MM.1S (cell line): ENCODE measurements around the gene CNTNAP2.

Experiments used
- DNase-seq: peaks from one replicate; pipeline ENCODE4 v3.0.0-alpha.2; 2015
- H2AFZ ChIP-seq: fragments of 300-600 bp; sonication (generic); 2 replicates; pipeline ENCODE4 v1.6.0; 2016; ENCODE audit warnings: antibody characterized with exemption, low read length
- H3F3A ChIP-seq: fragments of 300-600 bp; sonication (generic); 2 replicates; pipeline ENCODE4 v1.6.1; 2016; ENCODE audit warnings: mild to moderate bottlenecking, antibody characterized with exemption, low read length, moderate library complexity, mixed read lengths; ENCODE audit not compliant: insufficient read depth
- H3K27ac ChIP-seq: fragments of 300-600 bp; sonication (generic); 2 replicates; pipeline ENCODE4 v1.5.1; 2016; ENCODE audit warnings: mild to moderate bottlenecking, low read length
- H3K27me3 ChIP-seq: fragments of 300-600 bp; sonication (generic); replicated peaks from 2 replicates; pipeline ENCODE4 v1.6.0; 2016; ENCODE audit warnings: low read length; ENCODE audit not compliant: insufficient read depth
- H3K36me3 ChIP-seq: fragments of 300-600 bp; sonication (generic); replicated peaks from 2 replicates; pipeline ENCODE4 v1.6.1; 2016; ENCODE audit warnings: mild to moderate bottlenecking, low read length, mixed read lengths; ENCODE audit not compliant: insufficient read depth
- H3K4me1 ChIP-seq: fragments of 300-600 bp; sonication (generic); 2 replicates; pipeline ENCODE4 v1.6.1; 2016; ENCODE audit warnings: low read length, mixed read lengths
- H3K4me2 ChIP-seq: fragments of 300-600 bp; sonication (generic); 2 replicates; pipeline ENCODE4 v1.6.0; 2016; ENCODE audit warnings: low read depth, low read length
- H3K4me3 ChIP-seq: fragments of 300-600 bp; sonication (generic); 2 replicates; pipeline ENCODE4 v1.5.1; 2016; ENCODE audit warnings: low read length, mixed read lengths
- H3K79me2 ChIP-seq: fragments of 300-600 bp; sonication (generic); 2 replicates; pipeline ENCODE4 v1.6.1; 2016; ENCODE audit warnings: mixed run types, low read length, mixed read lengths
- H3K9ac ChIP-seq: fragments of 300-600 bp; sonication (generic); 2 replicates; pipeline ENCODE4 v1.6.1; 2016; ENCODE audit warnings: low read length, mixed read lengths
- H3K9me2 ChIP-seq: fragments of 300-600 bp; sonication (generic); replicated peaks from 2 replicates; pipeline ENCODE4 v1.6.1; 2016; ENCODE audit warnings: mild to moderate bottlenecking, low read length, mixed read lengths; ENCODE audit not compliant: insufficient read depth
- H3K9me3 ChIP-seq: fragments of 300-600 bp; sonication (generic); replicated peaks from 2 replicates; pipeline ENCODE4 v1.6.1; 2016; ENCODE audit warnings: mild to moderate bottlenecking, low read length, mixed read lengths; ENCODE audit not compliant: insufficient read depth
- H4K20me1 ChIP-seq: fragments of 300-600 bp; sonication (generic); 2 replicates; pipeline ENCODE4 v1.6.1; 2016; ENCODE audit warnings: mild to moderate bottlenecking, low read length, moderate library complexity, mixed read lengths; ENCODE audit not compliant: insufficient read depth
- EZH2 ChIP-seq: fragments of 300-600 bp; sonication (generic); optimal IDR thresholded peaks from 2 replicates; pipeline ENCODE3; 2017; ENCODE audit warnings: low read depth, mild to moderate bottlenecking, antibody characterized with exemption, low read length, mixed read lengths
- EZH2phosphoT487 ChIP-seq: fragments of 300-600 bp; sonication (generic); IDR thresholded peaks from 2 replicates; pipeline ENCODE4 v1.6.1; 2018; ENCODE audit warnings: antibody characterized with exemption, low read length
- TF ChIP-seq, protein P1 (sequence below): fragments of 300-600 bp; sonication (generic); IDR thresholded peaks from 2 replicates; pipeline ENCODE4 v1.5.1; 2016; ENCODE audit warnings: antibody characterized with exemption, low read length, mixed read lengths

Gene CNTNAP2

DNA sequence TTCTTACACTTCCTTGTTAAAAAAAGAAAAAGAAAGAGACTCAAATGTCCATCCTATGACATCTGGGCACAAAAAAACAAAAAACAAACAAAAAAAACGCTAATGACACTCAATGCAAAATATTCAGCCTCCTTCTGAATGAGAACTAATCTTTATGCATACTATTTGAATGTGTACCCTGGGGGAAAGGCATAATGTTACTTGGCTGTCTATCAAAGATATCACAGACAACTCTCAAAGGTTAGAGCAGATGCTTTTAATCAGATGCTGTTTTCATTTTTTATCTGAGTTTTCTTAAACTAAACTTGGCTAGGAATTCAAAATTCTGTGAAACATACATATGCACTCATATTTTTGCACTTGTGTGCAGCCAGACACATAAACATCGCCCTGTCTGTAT, 745.8 kb downstream of the CNTNAP2 start:
- no peak overlapping the region for H3K27ac ChIP-seq
- no peak overlapping the region for H3K4me2 ChIP-seq
- H3F3A ChIP-seq = no peaks in the 10 kb centered on the region
- H3K9me2 ChIP-seq = no peaks in the 10 kb centered on the region
- no peaks in the 10 kb centered on the region for H3K4me1 ChIP-seq
- H4K20me1 ChIP-seq = no peaks in the 10 kb centered on the region
- no peak for TF ChIP-seq EZH2
- TF ChIP-seq, protein P1, sequence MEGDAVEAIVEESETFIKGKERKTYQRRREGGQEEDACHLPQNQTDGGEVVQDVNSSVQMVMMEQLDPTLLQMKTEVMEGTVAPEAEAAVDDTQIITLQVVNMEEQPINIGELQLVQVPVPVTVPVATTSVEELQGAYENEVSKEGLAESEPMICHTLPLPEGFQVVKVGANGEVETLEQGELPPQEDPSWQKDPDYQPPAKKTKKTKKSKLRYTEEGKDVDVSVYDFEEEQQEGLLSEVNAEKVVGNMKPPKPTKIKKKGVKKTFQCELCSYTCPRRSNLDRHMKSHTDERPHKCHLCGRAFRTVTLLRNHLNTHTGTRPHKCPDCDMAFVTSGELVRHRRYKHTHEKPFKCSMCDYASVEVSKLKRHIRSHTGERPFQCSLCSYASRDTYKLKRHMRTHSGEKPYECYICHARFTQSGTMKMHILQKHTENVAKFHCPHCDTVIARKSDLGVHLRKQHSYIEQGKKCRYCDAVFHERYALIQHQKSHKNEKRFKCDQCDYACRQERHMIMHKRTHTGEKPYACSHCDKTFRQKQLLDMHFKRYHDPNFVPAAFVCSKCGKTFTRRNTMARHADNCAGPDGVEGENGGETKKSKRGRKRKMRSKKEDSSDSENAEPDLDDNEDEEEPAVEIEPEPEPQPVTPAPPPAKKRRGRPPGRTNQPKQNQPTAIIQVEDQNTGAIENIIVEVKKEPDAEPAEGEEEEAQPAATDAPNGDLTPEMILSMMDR = no peak
- no peak for TF ChIP-seq EZH2phosphoT487
- no peak overlapping the region for H3K4me3 ChIP-seq
- no peak for DNase-seq
- H2AFZ ChIP-seq = no peak overlapping the region
- no peaks in the 10 kb centered on the region for H3K27me3 ChIP-seq
- no peak overlapping the region for H3K9ac ChIP-seq
- H3K79me2 ChIP-seq = no peaks in the 10 kb centered on the region
- H3K36me3 ChIP-seq = no peaks in the 10 kb centered on the region
- H3K9me3 ChIP-seq = no peaks in the 10 kb centered on the region

DNA sequence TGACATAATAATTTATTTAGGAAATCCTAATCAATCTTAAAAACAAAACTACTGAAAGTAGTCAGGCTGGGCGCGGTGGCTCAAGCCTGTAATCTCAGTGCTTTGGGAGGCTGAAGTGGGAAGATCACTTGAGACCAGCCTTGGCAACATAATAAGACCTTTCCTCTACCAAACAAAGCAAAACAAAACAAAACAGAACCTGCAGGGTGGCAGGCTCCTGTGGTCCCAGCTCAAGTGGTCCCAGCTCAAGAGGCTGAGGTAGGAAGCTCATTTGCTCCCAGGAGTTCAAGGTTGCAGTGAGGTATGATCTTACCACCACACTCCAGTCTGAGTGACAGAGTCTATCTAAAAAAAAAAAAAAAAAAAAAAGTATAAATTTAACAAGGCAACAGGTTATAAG, 748.0 kb downstream of the CNTNAP2 start:
- H3K4me3 ChIP-seq = no peak overlapping the region
- H3K36me3 ChIP-seq = no peaks in the 10 kb centered on the region
- no peak overlapping the region for H2AFZ ChIP-seq
- no peaks in the 10 kb centered on the region for H3K9me2 ChIP-seq
- H3K9ac ChIP-seq = no peak overlapping the region
- TF ChIP-seq EZH2phosphoT487 = no peak
- no peak for TF ChIP-seq EZH2
- no peaks in the 10 kb centered on the region for H3K27me3 ChIP-seq
- H3F3A ChIP-seq = no peaks in the 10 kb centered on the region
- H4K20me1 ChIP-seq = no peaks in the 10 kb centered on the region
- no peaks in the 10 kb centered on the region for H3K9me3 ChIP-seq
- no peak for DNase-seq
- H3K4me2 ChIP-seq = no peak overlapping the region
- no peaks in the 10 kb centered on the region for H3K4me1 ChIP-seq
- no peaks in the 10 kb centered on the region for H3K79me2 ChIP-seq
- no peak overlapping the region for H3K27ac ChIP-seq

DNA sequence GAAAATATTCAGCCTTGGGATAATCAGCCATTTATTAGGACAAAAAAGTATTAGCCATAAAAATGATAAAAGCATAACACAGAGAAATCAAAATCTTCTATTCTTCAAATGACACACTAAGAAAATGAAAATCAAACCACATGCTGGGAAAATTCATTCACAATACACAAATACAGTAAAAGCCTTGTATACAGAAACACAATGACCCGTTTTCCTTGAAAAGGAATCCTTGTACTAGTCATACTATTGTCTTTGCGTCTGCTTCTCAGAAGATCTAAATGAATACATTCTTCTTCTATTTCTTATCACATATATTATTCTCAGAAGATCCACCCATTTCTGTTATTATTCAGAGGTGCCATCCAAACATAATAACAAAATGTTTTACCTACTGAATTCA, 749.1 kb downstream of the CNTNAP2 start:
- H3K27ac ChIP-seq = no peak overlapping the region
- H3K4me3 ChIP-seq = no peak overlapping the region
- no peaks in the 10 kb centered on the region for H3K4me1 ChIP-seq
- no peaks in the 10 kb centered on the region for H4K20me1 ChIP-seq
- no peaks in the 10 kb centered on the region for H3K79me2 ChIP-seq
- no peak overlapping the region for H3K9ac ChIP-seq
- no peak overlapping the region for H2AFZ ChIP-seq
- DNase-seq = no peak
- TF ChIP-seq, protein P1 = no peak
- TF ChIP-seq EZH2 = no peak
- TF ChIP-seq EZH2phosphoT487 = no peak
- no peak overlapping the region for H3K4me2 ChIP-seq
- no peaks in the 10 kb centered on the region for H3K27me3 ChIP-seq
- H3K9me3 ChIP-seq = no peaks in the 10 kb centered on the region
- H3K36me3 ChIP-seq = no peaks in the 10 kb centered on the region
- no peaks in the 10 kb centered on the region for H3K9me2 ChIP-seq
- H3F3A ChIP-seq = no peaks in the 10 kb centered on the region

DNA sequence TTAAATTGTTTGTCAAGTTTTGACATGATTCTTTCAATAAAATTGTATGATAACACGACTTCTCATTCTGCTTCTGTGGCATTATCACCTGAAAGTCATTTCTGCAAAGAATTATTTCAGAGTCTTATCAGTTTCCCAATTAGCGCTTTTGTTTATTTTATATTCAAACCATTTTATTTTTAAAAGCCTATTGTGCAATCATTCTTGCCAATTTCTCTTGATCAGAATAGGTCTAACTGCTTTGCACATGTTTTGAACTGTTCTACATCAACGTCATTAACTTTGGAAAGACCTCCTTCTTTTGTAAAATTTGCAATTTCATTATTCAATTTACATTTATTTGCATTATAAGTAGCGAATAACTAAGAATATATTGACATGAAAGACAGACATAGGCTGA, 758.1 kb downstream of the CNTNAP2 start:
- Histone ChIP-seq H3K4me1 (no peaks in the 10 kb centered on the region), H4K20me1 (no peaks in the 10 kb centered on the region), H3K79me2 (no peaks in the 10 kb centered on the region), H3K27ac (no peak overlapping the region), H3K9me3 (no peaks in the 10 kb centered on the region), H2AFZ (no peak overlapping the region), H3K4me2 (no peak overlapping the region), H3K36me3 (no peaks in the 10 kb centered on the region), H3K9me2 (no peaks in the 10 kb centered on the region), H3K4me3 (no peak overlapping the region), H3K27me3 (no peaks in the 10 kb centered on the region), H3F3A (no peaks in the 10 kb centered on the region), H3K9ac (no peak overlapping the region)
- no peak for DNase-seq
- TF ChIP-seq EZH2 (no peak), EZH2phosphoT487 (no peak)
- TF ChIP-seq, protein P1 = no peak
